HEK293 (cell line): ENCODE results near the gene TMEM205.
A peak's percentile ranks its signal among the peaks of the same experiment; 100 is the strongest.

Experiments
- ATF2 ChIP-seq: fragments of 450-650 bp; formaldehyde crosslinking; IDR thresholded peaks from 2 replicates; pipeline ENCODE4 v1.5.1; 2016; ENCODE audit warnings: missing biosample characterization, missing genetic modification characterization, low read depth
- EGR2 ChIP-seq: fragments of 450-650 bp; formaldehyde crosslinking; IDR thresholded peaks from 2 replicates; pipeline ENCODE4 v1.5.1; 2016; ENCODE audit warnings: low read depth, missing biosample characterization, missing genetic modification characterization
- ELK4 ChIP-seq: IDR thresholded peaks from 2 replicates; pipeline ENCODE4 v1.6.1; 2011; ENCODE audit warnings: mild to moderate bottlenecking, low read depth, low read length, borderline replicate concordance
- GLIS1 ChIP-seq: fragments of 450-650 bp; formaldehyde crosslinking; IDR thresholded peaks from 2 replicates; pipeline ENCODE4 v1.5.1; 2016; ENCODE audit warnings: missing biosample characterization, missing genetic modification characterization
- HOXC10 ChIP-seq: sonication (generic); formaldehyde crosslinking; IDR thresholded peaks from 2 replicates; pipeline ENCODE4 v1.8.1; 2023; ENCODE audit warnings: mild to moderate bottlenecking, missing genetic modification reagents
- KLF9 ChIP-seq: fragments of 450-650 bp; formaldehyde crosslinking; IDR thresholded peaks from 2 replicates; pipeline ENCODE4 v1.5.1; 2016; ENCODE audit warnings: missing biosample characterization, missing genetic modification characterization, low read depth
- MYNN ChIP-seq: fragments of 450-650 bp; formaldehyde crosslinking; IDR thresholded peaks from 2 replicates; pipeline ENCODE4 v1.5.1; 2016; ENCODE audit warnings: missing biosample characterization, missing genetic modification characterization, borderline replicate concordance
- PRDM1 ChIP-seq: fragments of 450-650 bp; formaldehyde crosslinking; IDR thresholded peaks from 2 replicates; pipeline ENCODE4; 2016; ENCODE audit warnings: missing biosample characterization, missing genetic modification characterization
- SP3 ChIP-seq: fragments of 450-650 bp; formaldehyde crosslinking; IDR thresholded peaks from 2 replicates; pipeline ENCODE4 v1.5.1; 2016; ENCODE audit warnings: missing biosample characterization, missing genetic modification characterization
- ZBTB10 ChIP-seq: fragments of 450-650 bp; formaldehyde crosslinking; IDR thresholded peaks from 2 replicates; pipeline ENCODE4 v1.5.1; 2016; ENCODE audit warnings: missing biosample characterization, missing genetic modification characterization
- ZBTB6 ChIP-seq: fragments of 450-650 bp; formaldehyde crosslinking; IDR thresholded peaks from 2 replicates; pipeline ENCODE4 v1.5.1; 2017; ENCODE audit warnings: missing biosample characterization, missing genetic modification characterization
- ZEB2 ChIP-seq: fragments of 450-650 bp; formaldehyde crosslinking; IDR thresholded peaks from 2 replicates; pipeline ENCODE4 v1.5.1; 2016; ENCODE audit warnings: missing biosample characterization, missing genetic modification characterization
- ZFP3 ChIP-seq: fragments of 450-650 bp; formaldehyde crosslinking; IDR thresholded peaks from 2 replicates; pipeline ENCODE4 v1.5.1; 2016; ENCODE audit warnings: low read depth, missing biosample characterization, missing genetic modification characterization
- ZNF16 ChIP-seq: fragments of 450-650 bp; formaldehyde crosslinking; IDR thresholded peaks from 2 replicates; pipeline ENCODE4 v1.5.1; 2016; ENCODE audit warnings: low read depth, missing biosample characterization, missing genetic modification characterization
- ZNF174 ChIP-seq: fragments of 450-650 bp; formaldehyde crosslinking; IDR thresholded peaks from 2 replicates; pipeline ENCODE4 v1.5.0; 2017; ENCODE audit warnings: missing biosample characterization, mild to moderate bottlenecking, missing genetic modification characterization
- ZNF18 ChIP-seq: fragments of 450-650 bp; formaldehyde crosslinking; IDR thresholded peaks from 2 replicates; pipeline ENCODE4 v1.5.1; 2016; ENCODE audit warnings: missing biosample characterization, missing genetic modification characterization
- ZNF2 ChIP-seq: fragments of 450-650 bp; formaldehyde crosslinking; IDR thresholded peaks from 2 replicates; pipeline ENCODE4 v1.5.1; 2016; ENCODE audit warnings: missing biosample characterization, missing genetic modification characterization
- ZNF202 ChIP-seq: fragments of 450-650 bp; formaldehyde crosslinking; IDR thresholded peaks from 2 replicates; pipeline ENCODE4 v1.5.1; 2016; ENCODE audit warnings: missing biosample characterization, missing genetic modification characterization, borderline replicate concordance
- ZNF214 ChIP-seq: fragments of 450-650 bp; formaldehyde crosslinking; IDR thresholded peaks from 2 replicates; pipeline ENCODE4 v1.5.1; 2017; ENCODE audit warnings: missing biosample characterization, mild to moderate bottlenecking, missing genetic modification characterization, borderline replicate concordance
- ZNF302 ChIP-seq: fragments of 450-650 bp; formaldehyde crosslinking; IDR thresholded peaks from 2 replicates; pipeline ENCODE4 v1.5.1; 2016; ENCODE audit warnings: missing biosample characterization, missing genetic modification characterization, low read depth
- ZNF341 ChIP-seq: fragments of 450-650 bp; formaldehyde crosslinking; IDR thresholded peaks from 2 replicates; pipeline ENCODE4; 2016; ENCODE audit warnings: low read depth, missing biosample characterization, missing genetic modification characterization
- ZNF37A ChIP-seq: fragments of 450-650 bp; IDR thresholded peaks from 2 replicates; pipeline ENCODE4 v1.5.1; 2018; ENCODE audit warnings: missing biosample characterization, missing genetic modification characterization
- ZNF404 ChIP-seq: fragments of 450-650 bp; formaldehyde crosslinking; IDR thresholded peaks from 2 replicates; pipeline ENCODE4 v1.5.1; 2017; ENCODE audit warnings: missing biosample characterization, missing genetic modification characterization
- ZNF473 ChIP-seq: fragments of 450-650 bp; formaldehyde crosslinking; IDR thresholded peaks from 2 replicates; pipeline ENCODE4 v1.5.1; 2017; ENCODE audit warnings: missing biosample characterization, missing genetic modification characterization
- ZNF48 ChIP-seq: fragments of 450-650 bp; formaldehyde crosslinking; IDR thresholded peaks from 2 replicates; pipeline ENCODE4 v1.5.1; 2016; ENCODE audit warnings: missing biosample characterization, missing genetic modification characterization
- ZNF548 ChIP-seq: fragments of 450-650 bp; formaldehyde crosslinking; IDR thresholded peaks from 2 replicates; pipeline ENCODE4 v1.5.1; 2016; ENCODE audit warnings: missing biosample characterization, missing genetic modification characterization
- ZNF561 ChIP-seq: fragments of 450-650 bp; IDR thresholded peaks from 2 replicates; pipeline ENCODE4 v1.5.1; 2018; ENCODE audit warnings: missing biosample characterization, missing genetic modification characterization, borderline replicate concordance
- ZNF585B ChIP-seq: fragments of 450-650 bp; formaldehyde crosslinking; IDR thresholded peaks from 2 replicates; pipeline ENCODE4 v1.5.1; 2016; ENCODE audit warnings: missing biosample characterization, missing genetic modification characterization
- ZNF707 ChIP-seq: fragments of 450-650 bp; formaldehyde crosslinking; IDR thresholded peaks from 2 replicates; pipeline ENCODE4 v1.5.1; 2016; ENCODE audit warnings: missing biosample characterization, missing genetic modification characterization
- ZNF837 ChIP-seq: fragments of 450-650 bp; formaldehyde crosslinking; IDR thresholded peaks from 2 replicates; pipeline ENCODE4 v1.5.1; 2016; ENCODE audit warnings: missing biosample characterization, missing genetic modification characterization
- ZSCAN4 ChIP-seq: fragments of 450-650 bp; formaldehyde crosslinking; IDR thresholded peaks from 2 replicates; pipeline ENCODE4 v1.5.1; 2017; ENCODE audit warnings: missing biosample characterization, missing genetic modification characterization

Gene TMEM205

GRCh38 chr19:11356074-11356397 lies 10.0 kb upstream of the TMEM205 start (continued):
- TF ChIP-seq ZSCAN4 (tag by site-specific recombination) (peak; percentile 6), ZNF48 (tag by site-specific recombination) (no peak), ZNF202 (no peak), ZNF585B (no peak), KLF9 (tag by site-specific recombination) (no peak; the same call in 1 of the 2 replicates), ZNF341 (tag by site-specific recombination) (no peak), ZNF561 (no peak), ZBTB10 (tag by site-specific recombination) (0 out of 2 replicates have a peak, but pooled peaks have one; percentile 64), ZNF174 (tag by site-specific recombination) (no peak), ZNF473 (no peak), ZNF302 (tag by site-specific recombination) (no peak), MYNN (no peak), ZNF404 (tag by site-specific recombination) (no peak), SP3 (tag by site-specific recombination) (no peak), PRDM1 (tag by site-specific recombination) (no peak), ZNF707 (no peak), ATF2 (tag by site-specific recombination) (no peak), ZNF2 (peak; percentile 4; the same call in 1 of the 2 replicates), ZBTB6 (no peak), ZNF16 (tag by site-specific recombination) (no peak), GLIS1 (tag by site-specific recombination) (0 out of 2 replicates have a peak, but pooled peaks have one; percentile 3), ZNF18 (tag by site-specific recombination) (peak; percentile 65; the same call in 1 of the 2 replicates), EGR2 (tag by site-specific recombination) (no peak), HOXC10 (CRISPR knock-in tag) (no peak), ZFP3 (tag by site-specific recombination) (no peak), ZNF548 (tag by site-specific recombination) (no peak; the same call in 1 of the 2 replicates), ELK4 (no peak), ZNF214 (tag by site-specific recombination) (no peak), ZEB2 (no peak), ZNF37A (tag by site-specific recombination) (no peak), ZNF837 (tag by site-specific recombination) (no peak)
